Caco-2 (cell line): ENCODE measurements around the gene MINK1. TPM values are rescaled to one million over a fixed set of nuclear protein-coding genes. Genes with fewer than 3 reads are reported as not detected.
A peak's percentile ranks its signal among the peaks of the same experiment; 100 is the strongest.

ENCODE experiments used
- BruUV-seq: library from RNA; stranded (reverse); fragments of 400-500 nt; replicated peaks from 2 replicates; lab custom pipeline; 2021; lab: Mats Ljungman, UMichigan
- CTCF ChIA-PET: fragments of 300-600 bp; sonication (Branson Sonifier 250); formaldehyde crosslinking; loops from one replicate; lab custom pipeline; 2022; ENCODE audit warnings: antibody characterized with exemption; lab: Charles Lee
- POLR2A ChIA-PET: fragments of 300-600 bp; sonication (Branson Sonifier 250); formaldehyde crosslinking; loops from one replicate; lab custom pipeline; 2022; ENCODE audit warnings: antibody characterized with exemption; lab: Charles Lee
- DNase-seq, 2 experiments: peaks; one replicate each; pipeline versions ENCODE4 v3.0.0 to v3.0.0-alpha.2; 2020 to 2022
- H3K27me3 ChIP-seq: replicated peaks from 2 replicates; pipeline ENCODE4 v1.6.0; 2011; ENCODE audit warnings: low read length; ENCODE audit not compliant: control insufficient read depth, insufficient read depth
- H3K36me3 ChIP-seq: 2 replicates; pipeline ENCODE4 v1.5.1; 2011; ENCODE audit warnings: low read length; ENCODE audit not compliant: control insufficient read depth, insufficient read depth
- H3K4me1 ChIP-seq: fragments of 250-450 bp; sonication (Bioruptor Pico); 2 replicates; pipeline ENCODE4 v1.5.1; 2020; ENCODE audit warnings: mild to moderate bottlenecking
- H3K4me3 ChIP-seq: 2 replicates; pipeline ENCODE4 v1.5.1; 2011; ENCODE audit warnings: low read depth, mild to moderate bottlenecking, control low read depth, low read length
- H3K9me3 ChIP-seq: fragments of 250-450 bp; sonication (Bioruptor Pico); 2 replicates; pipeline ENCODE4 v1.5.1; 2020; ENCODE audit warnings: mild to moderate bottlenecking, moderate library complexity
- H3K27ac Mint-ChIP-seq: one replicate; pipeline ENCODE4 v1.8.0; 2022; ENCODE audit warnings: mixed read lengths; ENCODE audit not compliant: unreplicated experiment
- H3K27me3 Mint-ChIP-seq: one replicate; pipeline ENCODE4 v1.8.0; 2022; ENCODE audit warnings: mixed read lengths; ENCODE audit not compliant: insufficient read depth, unreplicated experiment
- H3K36me3 Mint-ChIP-seq: one replicate; pipeline ENCODE4 v1.8.0; 2022; ENCODE audit warnings: mild to moderate bottlenecking, mixed read lengths; ENCODE audit not compliant: insufficient read depth, unreplicated experiment
- H3K4me1 Mint-ChIP-seq: one replicate; pipeline ENCODE4 v1.8.0; 2022; ENCODE audit warnings: low read depth, mixed read lengths; ENCODE audit not compliant: unreplicated experiment
- H3K4me3 Mint-ChIP-seq: one replicate; pipeline ENCODE4 v1.8.0; 2022; ENCODE audit warnings: mild to moderate bottlenecking, moderate library complexity, mixed read lengths; ENCODE audit not compliant: unreplicated experiment
- H3K9me3 Mint-ChIP-seq: one replicate; pipeline ENCODE4 v1.8.0; 2022; ENCODE audit warnings: mixed read lengths; ENCODE audit not compliant: unreplicated experiment
- CTCF ChIP-seq, 2 experiments: fragments of 200-600 bp in 1 of 2; IDR thresholded peaks; 1 replicate in 1 of 2; 2 replicates in 1 of 2; pipeline versions ENCODE4 v1.5.1 to v1.8.0; 2011 to 2022; ENCODE audit warnings: antibody characterized with exemption in 1 of 2, control low read depth in 1 of 2, inconsistent platforms in 1 of 2, low read depth in 1 of 2, low read length in 1 of 2, mild to moderate bottlenecking in 1 of 2, moderate library complexity in 1 of 2; ENCODE audit not compliant: insufficient read depth in 1 of 2, severe bottlenecking in 1 of 2, unreplicated experiment in 1 of 2
- intact Hi-C: fragments of 100-400 bp; cut with micrococcal nuclease; formaldehyde crosslinking; loops from one replicate; pipeline ENCODE4 v1.10.0; 2022; ENCODE audit not compliant: unreplicated experiment
- total RNA-seq: library from RNA; stranded (reverse); gene quantifications from 2 replicates; pipeline ENCODE4 v1.2.3, GENCODE V29; 2022

MINK1 gene
- total RNA-seq, 1 experiment from 2014 or later: 47.7 TPM

- ChIA-PET CTCF (interaction anchor here (1.6 to 2.2 kb wide), 2 partner anchors 29 to 30 kb away, joined by 7 to 19 read pairs; partner anchors contain the start of gene SPAG7), POLR2A (interaction anchor here (1.6 to 2.6 kb wide), 3 partner anchors 13 to 30 kb away, joined by 10 to 54 read pairs (median 13); partner anchors contain the start of genes ENO3 and SPAG7)
- DNase-seq: no peak
- no peaks in the 10 kb centered on the region for H3K27me3 Mint-ChIP-seq
- H3K4me3 Mint-ChIP-seq: peak overlapping the region; percentile 87
- Histone ChIP-seq H3K27me3 (no peaks in the 10 kb centered on the region), H3K4me1 (no peaks in the 10 kb centered on the region), H3K9me3 (no peaks in the 10 kb centered on the region), H3K4me3 (peak overlapping the region; percentile 73), H3K36me3 (no peaks in the 10 kb centered on the region)
- intact Hi-C loops: loop anchor here (1.0 kb wide), 1 partner anchor 30 kb away; no protein-coding TSS in a partner anchor
- no peak for TF ChIP-seq CTCF (IDR thresholded peaks at IDR 0.05; ENCODE audit: insufficient read depth in 1 of 2, low read depth in 1 of 2, low read length in 1 of 2, severe bottlenecking in 1 of 2, unreplicated experiment in 1 of 2)
- peaks cover 23% of the 10 kb centered on the region for H3K36me3 Mint-ChIP-seq
- no peak overlapping the region for H3K27ac Mint-ChIP-seq
- TSS peak; percentile 20 for BruUV-seq
- no peaks in the 10 kb centered on the region for H3K9me3 Mint-ChIP-seq
- peaks cover 5% of the 10 kb centered on the region for H3K4me1 Mint-ChIP-seq
Observed at GRCh38 chr17:4938688-4939545, 105.8 kb downstream of the MINK1 start.

GRCh38 chr17:4939546-4939795 is 106.3 kb downstream of the MINK1 start:
- intact Hi-C loops: loop anchor here (1.0 kb wide), 1 partner anchor 30 kb away; no protein-coding TSS in a partner anchor
- Histone ChIP-seq H3K36me3 (no peaks in the 10 kb centered on the region), H3K4me3 (peak overlapping the region; percentile 73), H3K4me1 (no peaks in the 10 kb centered on the region), H3K27me3 (no peaks in the 10 kb centered on the region), H3K9me3 (no peaks in the 10 kb centered on the region)
- Mint-ChIP-seq H3K4me1 (peaks cover 5% of the 10 kb centered on the region), H3K27ac (no peak overlapping the region), H3K4me3 (peak overlapping the region; percentile 87), H3K36me3 (peaks cover 22% of the 10 kb centered on the region), H3K9me3 (no peaks in the 10 kb centered on the region), H3K27me3 (no peaks in the 10 kb centered on the region)
- no peak for TF ChIP-seq CTCF (IDR thresholded peaks at IDR 0.05; ENCODE audit: insufficient read depth in 1 of 2, low read depth in 1 of 2, low read length in 1 of 2, severe bottlenecking in 1 of 2, unreplicated experiment in 1 of 2)
- DNase-seq: no peak
- ChIA-PET POLR2A (interaction anchor here (0.9 to 2.6 kb wide), 6 partner anchors 13 to 292 kb away, joined by 3 to 54 read pairs (median 7); partner anchors contain the start of genes ENO3, KIF1C and SPAG7), CTCF (interaction anchor here (0.8 to 2.2 kb wide), 3 partner anchors 28 to 43 kb away, joined by 3 to 19 read pairs (median 7); partner anchors contain the start of gene SPAG7)
- no TSS peak for BruUV-seq

- H3K36me3 Mint-ChIP-seq: peaks cover 24% of the 10 kb centered on the region
- H3K27ac Mint-ChIP-seq: peak within 1 kb of the TSS; percentile 89
- peak within 1 kb of the TSS; percentile 73 for H3K4me3 ChIP-seq
- intact Hi-C loops: loop anchor here (1.0 to 2.0 kb wide), 3 partner anchors 9 to 31 kb away; partner anchors contain the start of gene SPAG7
- no peaks in the 10 kb centered on the region for H3K36me3 ChIP-seq
- H3K27me3 Mint-ChIP-seq: no peaks in the 10 kb centered on the region
- H3K4me1 ChIP-seq: no peaks in the 10 kb centered on the region
- ChIA-PET POLR2A (interaction anchor here (0.6 to 2.6 kb wide), 10 partner anchors 12 to 301 kb away, joined by 3 to 54 read pairs (median 5); partner anchors contain the start of genes ENO3, KIF1C and SPAG7), CTCF (interaction anchor here (0.7 to 2.2 kb wide), 5 partner anchors 10 to 230 kb away, joined by 3 to 19 read pairs (median 3); partner anchors contain the start of genes ARRB2 and SPAG7)
- no peaks in the 10 kb centered on the region for H3K9me3 ChIP-seq
- peak within 1 kb of the TSS; percentile 87 for H3K4me3 Mint-ChIP-seq
- peak; percentile 91 to 94 for DNase-seq
- H3K9me3 Mint-ChIP-seq: no peaks in the 10 kb centered on the region
- H3K4me1 Mint-ChIP-seq: peaks cover 5% of the 10 kb centered on the region
- no peaks in the 10 kb centered on the region for H3K27me3 ChIP-seq
- no TSS peak for BruUV-seq
- no peak for TF ChIP-seq CTCF (IDR thresholded peaks at IDR 0.05; ENCODE audit: insufficient read depth in 1 of 2, low read depth in 1 of 2, low read length in 1 of 2, severe bottlenecking in 1 of 2, unreplicated experiment in 1 of 2)
Observed at GRCh38 chr17:4939796-4940554, 106.8 kb downstream of the MINK1 start, which contains the start of the genes RNF167 and SLC25A11. Gene RNF167 (plus strand): TSS chr17:4940268. CDS start chr17:4940910, 642 bp downstream. Gene SLC25A11 (minus strand): TSS chr17:4940046. CDS start chr17:4939910, 136 bp downstream.
